Mammary microvascular endothelial cell (primary cell): ENCODE data around the gene PPP5C. TPM values are rescaled to one million over a fixed set of nuclear protein-coding genes. Genes with fewer than 3 reads are reported as not detected.

Experiments
- total RNA-seq: library from RNA; depleted of rRNA; stranded (reverse); fragments of >200 nt; gene quantifications from 2 replicates; pipeline ENCODE4 v1.2.3, GENCODE V29; 2015

The PPP5C gene
- 103 and 104 TPM in 2 replicates for total RNA-seq

GRCh38 chr19:46346821-46347571 is at the start of gene PPP5C:
PPP5C (plus strand) TSS chr19:46347087; CDS start chr19:46347097, 10 bp downstream.

GRCh38 chr19:46413262-46414031 is 66.6 kb downstream of the PPP5C start, which contains the start of gene CCDC8:
CCDC8 (minus strand) TSS chr19:46413564; CDS start chr19:46412810, 754 bp downstream.

GRCh38 chr19:46428239-46429135 is 81.6 kb downstream of the PPP5C start, which contains the start of gene PNMA8C:
PNMA8C (minus strand) TSS chr19:46428936; CDS start chr19:46428359, 577 bp downstream.

Other genes starting within 250 kb of the PPP5C start
- not detected in 2 replicates for gene IGFL3, start 222.4 kb upstream of the PPP5C start, total RNA-seq
- not detected in 2 replicates for gene IGFL2, start 198.8 kb upstream of the PPP5C start, total RNA-seq
- gene IGFL1, start 117.3 kb upstream of the PPP5C start, total RNA-seq = not detected in 2 replicates
- gene HIF3A, start 50.0 kb upstream of the PPP5C start, total RNA-seq = 10.1 and 10.7 TPM in 2 replicates
- 0.60 and 0.69 TPM in 2 replicates for gene CCDC8, start 66.5 kb downstream of the PPP5C start, total RNA-seq
- gene PNMA8C, start 81.8 kb downstream of the PPP5C start, total RNA-seq = not detected in 2 replicates
- 0.80 and 0.84 TPM in 2 replicates for gene PNMA8A, start 124.5 kb downstream of the PPP5C start, total RNA-seq
- gene PNMA8B, start 148.8 kb downstream of the PPP5C start, total RNA-seq = 0.05 and 0.13 TPM in 2 replicates